ENCODE data around the gene TMEM202.
"Not testable (repeated sequence)": the region's sequence is repeated elsewhere in the genome, so short reads cannot be mapped to it uniquely, and the experiment has no call there.

The TMEM202 gene

GRCh38 chr15:72411111-72411510 is 13.0 kb downstream of the TMEM202 start:
- TF ChIP-seq CTCF (IDR thresholded peaks at IDR 0.05; ENCODE audit: low read depth, low read length, missing control alignments) = no peak
- H3K4me3 ChIP-seq (ENCODE audit: low read depth, low read length) = no peak overlapping the region
- no peak for DNase-seq (ENCODE audit: low read depth)
- in situ Hi-C loops (cut with HindIII; ENCODE audit: low sequenced_read_pairs) = no loop called here

DNA sequence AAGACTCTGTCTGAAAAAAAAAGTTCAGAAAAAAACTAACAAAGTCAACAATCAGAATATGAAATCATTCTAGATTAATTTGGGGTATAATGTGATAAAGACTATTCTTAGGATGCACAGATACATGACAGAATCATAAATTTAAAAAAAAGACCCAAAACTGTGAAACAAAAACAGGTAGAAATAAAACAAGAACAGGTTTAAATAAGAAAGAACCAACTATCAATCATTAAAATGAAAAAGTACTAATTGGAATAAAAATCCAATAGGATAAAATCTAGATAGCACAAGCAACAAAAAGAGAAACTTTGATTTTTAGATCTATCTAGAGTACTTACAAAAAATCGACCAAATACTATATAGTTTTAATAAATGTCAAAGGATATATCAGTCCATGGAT is 13.4 kb downstream of the TMEM202 start:
- no peak overlapping the region for H3K4me3 ChIP-seq (ENCODE audit: low read depth, low read length)
- in situ Hi-C loops (cut with HindIII; ENCODE audit: low sequenced_read_pairs) = no loop called here
- no peak for DNase-seq (ENCODE audit: low read depth)
- TF ChIP-seq CTCF (IDR thresholded peaks at IDR 0.05; ENCODE audit: low read depth, low read length, missing control alignments) = no peak

DNA sequence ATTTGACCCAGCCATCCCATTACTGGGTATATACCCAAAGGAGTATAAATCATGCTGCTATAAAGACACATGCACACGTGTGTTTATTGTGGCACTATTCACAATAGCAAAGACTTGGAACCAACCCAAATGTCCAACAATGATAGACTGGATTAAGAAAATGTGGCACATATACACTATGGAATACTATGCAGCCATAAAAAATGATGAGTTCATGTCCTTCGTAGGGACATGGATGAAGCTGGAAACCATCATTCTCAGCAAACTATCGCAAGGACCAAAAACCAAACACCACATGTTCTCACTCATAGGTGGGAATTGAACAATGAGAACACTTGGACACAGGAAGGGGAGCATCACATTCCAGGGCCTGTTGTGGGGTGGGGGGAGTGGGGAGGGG is 15.2 kb downstream of the TMEM202 start:
- in situ Hi-C loops (cut with HindIII; ENCODE audit: low sequenced_read_pairs); DNase-seq (ENCODE audit: low read depth): not testable (repeated sequence)

GRCh38 chr15:72415304-72415703 is 17.2 kb downstream of the TMEM202 start:
- no peak for TF ChIP-seq CTCF (IDR thresholded peaks at IDR 0.05; ENCODE audit: low read depth, low read length, missing control alignments)
- DNase-seq (ENCODE audit: low read depth) = no peak
- H3K4me3 ChIP-seq (ENCODE audit: low read depth, low read length) = no peak overlapping the region
- in situ Hi-C loops (cut with HindIII; ENCODE audit: low sequenced_read_pairs) = no loop called here

More for the DNA sequence above, 15.2 kb downstream of the TMEM202 start:
- not testable (repeated sequence) for H3K4me3 ChIP-seq (ENCODE audit: low read depth, low read length)

GRCh38 chr15:72419768-72420167 is 21.7 kb downstream of the TMEM202 start:
- H3K4me3 ChIP-seq (ENCODE audit: low read depth, low read length); DNase-seq (ENCODE audit: low read depth); in situ Hi-C loops (cut with HindIII; ENCODE audit: low sequenced_read_pairs): not testable (repeated sequence)

GRCh38 chr15:72420576-72420975 is 22.5 kb downstream of the TMEM202 start:
- in situ Hi-C loops (cut with HindIII; ENCODE audit: low sequenced_read_pairs) = no loop called here
- no peak for DNase-seq (ENCODE audit: low read depth)
- no peak for TF ChIP-seq CTCF (IDR thresholded peaks at IDR 0.05; ENCODE audit: low read depth, low read length, missing control alignments)
- H3K4me3 ChIP-seq (ENCODE audit: low read depth, low read length) = no peak overlapping the region

GRCh38 chr15:72421484-72421883 is 23.4 kb downstream of the TMEM202 start:
- no peak for DNase-seq (ENCODE audit: low read depth)
- no peak overlapping the region for H3K4me3 ChIP-seq (ENCODE audit: low read depth, low read length)
- TF ChIP-seq CTCF (IDR thresholded peaks at IDR 0.05; ENCODE audit: low read depth, low read length, missing control alignments) = no peak
- in situ Hi-C loops (cut with HindIII; ENCODE audit: low sequenced_read_pairs) = no loop called here

GRCh38 chr15:72423256-72423655 is 25.2 kb downstream of the TMEM202 start:
- no peak overlapping the region for H3K4me3 ChIP-seq (ENCODE audit: low read depth, low read length)
- no peak for DNase-seq (ENCODE audit: low read depth)
- in situ Hi-C loops (cut with HindIII; ENCODE audit: low sequenced_read_pairs) = no loop called here
- no peak for TF ChIP-seq CTCF (IDR thresholded peaks at IDR 0.05; ENCODE audit: low read depth, low read length, missing control alignments)
